Measurements from ENCODE around the gene MACROH2A1.

The MACROH2A1 gene

DNA sequence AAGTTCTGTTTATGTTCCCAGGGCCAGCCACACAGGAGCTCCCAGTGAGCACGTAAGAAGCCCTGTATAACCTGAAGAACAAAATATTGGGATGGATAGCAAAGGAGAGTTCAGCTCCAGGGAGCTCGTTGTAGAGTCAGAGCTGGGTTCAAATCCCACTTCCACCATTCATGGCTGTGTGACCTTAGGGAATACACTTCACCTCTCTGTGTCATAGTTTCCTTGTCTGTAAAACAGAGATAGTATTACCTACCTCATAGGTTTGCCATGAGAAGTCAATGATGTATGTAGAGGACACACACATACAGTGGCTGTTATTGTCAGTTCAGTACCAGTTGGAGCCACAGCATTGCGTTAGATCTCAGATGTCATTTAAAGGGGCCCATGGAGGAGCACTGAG, 67.4 kb downstream of the MACROH2A1 start:
- DNase-seq (ENCODE audit: low read depth in 2 of 2) = no peak

DNA sequence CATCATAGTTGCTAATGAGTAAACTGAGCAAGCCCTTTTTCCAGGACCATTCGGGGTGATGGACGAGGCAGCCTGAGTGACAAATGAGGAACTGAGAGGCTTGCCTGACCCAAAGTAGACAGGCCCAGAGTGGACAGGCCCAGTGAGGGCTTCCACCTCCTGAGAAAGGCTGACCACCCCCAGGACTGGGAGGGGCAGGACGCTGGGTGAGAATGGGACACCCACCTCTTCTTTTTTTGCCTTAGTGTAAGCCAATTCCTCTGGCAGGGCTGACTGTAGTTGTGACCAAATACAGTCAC, 68.3 kb downstream of the MACROH2A1 start:
- no peak for DNase-seq (ENCODE audit: low read depth in 2 of 2)

DNA sequence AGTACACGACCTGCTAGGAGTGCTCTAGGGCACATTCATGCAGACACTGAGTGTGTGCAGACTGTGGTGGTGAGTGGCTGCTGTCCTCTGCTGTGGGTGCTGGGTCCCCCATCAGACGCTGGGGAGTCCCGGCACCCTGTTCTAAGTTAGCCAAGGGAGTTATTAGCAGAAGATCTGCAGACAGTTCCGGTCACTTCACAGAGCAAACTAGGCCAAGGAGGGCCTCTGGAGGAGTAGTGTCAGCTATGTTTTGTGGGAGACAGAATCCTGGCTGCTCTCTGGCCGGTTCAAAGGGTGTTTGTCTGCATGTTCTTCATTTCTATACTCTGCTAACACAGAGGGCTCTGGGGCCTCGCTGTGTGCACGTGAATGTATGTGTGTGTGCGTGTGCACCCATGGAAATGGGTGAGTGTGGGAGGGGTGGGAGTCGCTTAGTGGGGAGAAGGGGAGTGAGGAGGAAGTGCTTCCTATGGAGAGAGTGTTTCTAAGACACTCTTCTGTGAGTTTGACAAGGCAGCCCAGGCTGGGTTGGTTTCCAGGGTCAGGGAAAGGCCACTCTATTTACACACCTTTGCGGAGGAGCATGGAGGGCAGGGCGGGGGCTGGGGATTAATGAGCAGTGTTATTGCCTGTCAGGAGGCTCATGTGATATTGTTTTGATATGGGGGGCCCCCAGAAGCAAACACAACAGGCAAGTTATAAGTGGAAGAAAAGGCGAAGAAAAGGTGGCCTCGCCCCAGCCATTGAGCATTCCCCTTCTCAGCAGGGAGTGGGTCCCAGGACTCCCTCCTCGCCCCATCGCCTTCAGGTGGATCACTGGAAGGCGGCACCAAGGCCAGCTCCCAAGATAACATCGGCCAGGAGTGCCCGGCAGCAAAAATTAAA, 68.9 kb downstream of the MACROH2A1 start:
- DNase-seq (ENCODE audit: low read depth in 2 of 2) = no peak

DNA sequence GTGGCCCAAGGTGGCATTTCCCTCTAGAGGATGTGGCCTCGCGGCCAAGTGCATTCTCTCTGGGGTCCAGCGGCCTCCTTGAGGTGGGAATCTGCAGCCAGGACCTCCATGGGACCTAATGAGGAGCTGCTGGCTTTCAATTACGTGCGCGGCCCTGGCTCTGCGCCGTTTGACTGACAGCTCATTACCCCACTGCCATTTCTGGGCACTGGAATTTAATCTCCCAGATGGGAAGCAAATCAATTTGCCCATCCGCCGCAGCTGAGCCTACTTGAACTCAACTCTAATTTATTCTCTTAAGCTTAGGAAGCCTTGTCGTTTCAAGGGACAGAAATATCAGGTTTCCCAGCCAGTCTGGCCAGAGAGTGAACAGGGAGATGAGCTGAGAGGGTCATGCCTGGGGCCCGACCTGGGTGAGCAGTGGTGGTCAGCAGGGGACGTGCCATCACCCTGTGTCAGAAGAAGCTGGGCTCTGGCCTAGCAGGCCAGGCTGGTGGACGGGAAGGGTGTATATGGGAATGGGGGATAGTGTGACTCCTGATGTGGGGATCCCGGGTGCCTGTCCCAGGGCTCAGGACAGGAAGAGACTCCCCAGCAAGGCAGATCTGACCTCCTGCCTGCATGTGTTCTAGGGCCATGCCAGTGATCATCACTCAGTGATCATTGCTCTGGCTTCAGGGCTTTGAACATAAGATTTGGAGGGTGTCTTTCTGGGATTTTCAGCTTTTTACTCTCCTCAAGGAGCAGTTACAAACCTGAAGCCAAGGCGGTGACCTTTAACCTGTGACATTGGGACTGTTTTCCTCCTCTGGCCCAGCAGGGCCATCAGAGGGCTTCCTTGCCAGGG, 69.7 kb downstream of the MACROH2A1 start:
- DNase-seq (ENCODE audit: low read depth in 2 of 2) = no peak

DNA sequence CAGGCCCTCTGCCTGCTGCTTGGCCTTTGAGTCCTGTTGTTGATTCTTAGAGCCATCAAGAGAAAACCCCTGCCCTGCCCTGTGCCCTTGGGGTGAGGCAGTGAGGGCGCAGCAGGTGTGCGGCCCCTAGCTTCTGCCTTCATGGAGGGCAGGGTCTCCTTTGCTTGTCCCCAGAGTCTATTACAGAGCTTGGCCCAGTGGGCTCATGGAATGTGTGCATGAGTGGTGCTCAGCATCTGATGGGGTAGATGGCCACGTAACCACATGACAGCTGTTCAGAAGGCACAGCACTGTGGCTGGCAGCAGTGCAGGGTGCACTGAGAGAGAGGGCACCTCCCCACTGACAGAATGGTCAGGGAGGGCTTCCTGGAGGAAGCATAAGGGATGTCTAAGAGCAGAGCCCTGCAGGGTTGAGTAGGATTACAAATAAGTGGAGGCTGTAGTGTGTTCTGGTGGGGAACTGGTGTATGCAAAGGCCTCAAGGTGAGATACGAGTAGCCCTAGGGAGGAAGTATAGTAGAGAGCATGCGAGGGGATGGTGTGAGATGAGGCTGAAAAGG, 70.8 kb downstream of the MACROH2A1 start:
- no peak for DNase-seq (ENCODE audit: low read depth in 2 of 2)

DNA sequence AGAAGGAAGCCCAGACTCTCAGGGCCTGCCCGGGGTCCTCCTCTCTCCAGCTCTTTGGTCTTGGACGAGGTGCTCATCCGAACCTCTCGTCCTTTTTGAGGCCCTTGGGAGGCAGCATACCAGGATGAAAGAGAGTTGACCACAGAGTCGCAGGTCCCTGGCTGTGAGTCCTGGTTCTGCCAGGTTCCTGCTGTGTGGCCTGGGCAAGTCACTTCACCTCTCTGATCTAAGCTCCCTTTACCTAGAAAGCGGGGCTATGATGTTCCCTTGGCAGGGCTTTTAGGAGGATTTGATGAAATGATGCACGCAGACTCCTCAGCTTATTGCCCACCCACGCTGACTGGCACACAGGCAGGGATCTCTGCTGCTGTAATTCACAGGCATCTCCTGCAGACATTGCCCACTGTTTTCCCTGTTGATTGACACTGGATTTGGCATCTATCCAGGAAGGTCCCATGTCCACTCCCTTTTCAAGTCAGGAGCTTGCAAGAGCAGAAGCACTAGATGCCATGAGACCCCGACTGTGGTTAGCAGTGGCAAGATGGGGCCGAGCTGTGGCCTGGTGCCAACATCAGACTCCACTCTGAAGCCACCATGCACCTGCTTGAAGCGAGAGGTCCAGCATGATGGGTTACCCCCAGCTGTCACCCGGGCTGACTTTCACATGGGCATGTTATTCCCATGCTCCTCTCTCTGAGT, 71.5 kb downstream of the MACROH2A1 start:
- no peak for DNase-seq (ENCODE audit: low read depth in 2 of 2)

DNA sequence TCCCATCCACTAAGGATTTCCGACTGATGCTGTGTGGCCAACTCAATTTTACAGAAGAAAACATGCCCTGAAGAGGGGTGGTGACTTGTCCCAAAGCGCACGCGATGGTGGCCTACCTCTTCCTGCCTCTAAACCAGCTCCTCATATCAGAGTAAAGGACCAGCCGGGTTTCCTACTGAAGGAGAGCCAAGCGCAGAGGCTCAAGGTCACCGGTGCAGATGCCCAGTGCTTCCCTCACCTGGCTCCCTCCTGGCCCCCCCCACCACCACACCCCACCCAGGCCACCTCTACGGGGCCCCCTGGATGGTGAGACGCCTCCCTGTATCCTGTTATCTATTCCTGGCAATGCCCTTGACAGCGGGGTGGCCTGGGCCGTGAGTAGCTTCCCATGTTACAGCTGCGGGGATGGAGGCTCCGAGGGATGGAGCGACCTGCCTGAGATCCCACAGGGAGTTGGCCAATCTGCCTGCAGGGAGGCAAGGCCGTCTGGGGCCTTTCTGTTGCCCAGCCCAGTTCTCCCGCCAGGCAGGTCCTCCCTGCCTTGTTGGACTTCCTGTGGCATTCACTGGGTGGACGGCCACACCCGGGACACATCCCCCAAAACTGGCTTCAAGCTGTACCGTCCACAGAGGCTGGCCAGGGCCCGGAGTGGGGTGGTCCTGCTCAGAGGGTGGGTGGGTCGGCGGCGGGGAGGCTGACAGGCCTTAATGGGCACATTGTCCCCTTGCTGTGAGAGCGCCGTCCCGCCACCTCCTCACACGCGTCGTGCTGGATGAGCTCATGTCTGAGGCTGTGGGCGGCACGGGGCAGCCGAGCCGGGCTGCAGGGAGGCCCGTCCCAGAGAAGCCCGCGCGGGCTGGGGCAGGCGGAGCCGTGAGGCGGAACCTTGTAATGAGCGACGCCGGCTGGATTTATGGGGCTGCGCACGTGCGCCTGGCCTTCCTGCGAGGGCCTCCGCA, 72.5 kb downstream of the MACROH2A1 start:
- no peak for DNase-seq (ENCODE audit: low read depth in 2 of 2)

DNA sequence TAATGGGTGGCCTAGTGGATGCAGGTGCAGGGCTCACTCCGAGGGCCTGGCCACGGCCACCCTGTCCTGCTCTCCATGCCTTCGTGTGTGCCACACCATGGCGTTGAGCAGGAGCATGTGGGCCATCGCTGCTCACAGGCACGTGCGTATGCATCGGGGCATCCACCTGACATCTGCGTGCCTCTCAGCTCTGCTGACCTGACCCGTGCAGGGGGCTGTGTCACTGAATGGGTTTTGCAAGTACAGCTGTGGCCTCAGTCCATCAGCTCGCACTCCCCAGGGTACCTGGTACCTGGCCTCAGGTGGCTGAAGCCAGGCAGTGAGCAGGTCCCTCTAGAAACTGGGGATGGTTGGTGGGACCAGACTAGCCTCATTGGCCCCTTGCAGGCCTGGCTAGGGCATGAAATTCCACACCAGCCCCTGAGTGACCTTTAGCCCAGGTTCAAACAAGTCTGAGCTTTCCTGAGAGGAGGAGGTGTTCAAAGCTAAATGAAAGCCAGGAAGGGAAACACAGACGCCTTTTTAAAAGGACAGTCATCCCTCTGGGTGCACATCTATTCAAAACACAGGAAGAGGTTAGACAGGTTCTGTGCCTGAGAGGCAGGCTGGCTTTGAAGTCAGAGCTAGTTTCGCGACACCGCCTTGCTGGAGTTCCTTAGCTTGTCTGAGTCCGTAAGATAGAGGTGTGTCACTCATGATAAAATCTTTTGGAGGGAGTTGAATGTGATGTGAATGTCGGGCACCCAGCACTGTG, 74.0 kb downstream of the MACROH2A1 start:
- DNase-seq (ENCODE audit: low read depth in 2 of 2) = peak in 1 of 2 donors; percentile 3

DNA sequence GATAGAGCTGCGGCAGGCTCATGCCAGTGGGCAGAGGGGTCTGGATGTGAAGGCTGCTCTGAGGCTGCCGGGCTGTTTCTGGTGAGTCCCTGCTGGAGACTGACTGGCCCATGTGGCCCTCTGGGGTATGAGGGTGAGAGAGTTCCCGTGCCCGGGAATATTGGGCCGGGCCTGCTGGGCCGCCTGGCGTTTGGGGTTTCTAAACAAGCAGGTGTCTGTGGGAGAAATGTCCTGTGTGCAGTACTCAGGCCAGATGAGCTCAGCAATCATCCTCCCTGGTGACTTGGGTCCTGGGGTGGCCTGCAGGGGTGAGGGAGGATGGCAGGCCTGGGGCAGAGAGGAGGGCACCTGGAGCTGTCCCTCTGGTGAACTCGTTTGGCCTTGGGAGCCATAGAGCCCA, 74.9 kb downstream of the MACROH2A1 start:
- no peak for DNase-seq (ENCODE audit: low read depth in 2 of 2)

DNA sequence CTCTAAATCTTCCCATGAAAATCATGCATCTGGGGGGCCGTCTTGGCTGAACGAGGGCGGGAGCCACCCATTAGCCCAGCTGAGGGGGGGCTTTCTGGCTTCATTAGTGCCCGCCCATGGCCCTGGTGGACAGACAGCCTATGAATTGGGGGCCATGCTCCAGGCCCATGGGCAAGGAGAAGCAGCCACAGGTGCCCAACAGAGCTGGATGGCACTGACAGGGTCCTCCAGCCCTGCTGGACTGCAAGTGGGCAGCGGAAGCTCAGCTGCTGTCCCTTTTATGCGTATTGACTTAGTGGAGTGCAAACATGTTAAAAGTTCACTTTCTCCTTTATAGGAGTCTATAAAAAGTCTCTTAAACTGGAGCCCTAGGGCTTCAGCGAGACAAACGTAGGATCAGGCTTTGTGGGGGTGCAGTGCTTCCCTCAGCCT, 75.3 kb downstream of the MACROH2A1 start:
- DNase-seq (ENCODE audit: low read depth in 2 of 2) = no peak

DNA sequence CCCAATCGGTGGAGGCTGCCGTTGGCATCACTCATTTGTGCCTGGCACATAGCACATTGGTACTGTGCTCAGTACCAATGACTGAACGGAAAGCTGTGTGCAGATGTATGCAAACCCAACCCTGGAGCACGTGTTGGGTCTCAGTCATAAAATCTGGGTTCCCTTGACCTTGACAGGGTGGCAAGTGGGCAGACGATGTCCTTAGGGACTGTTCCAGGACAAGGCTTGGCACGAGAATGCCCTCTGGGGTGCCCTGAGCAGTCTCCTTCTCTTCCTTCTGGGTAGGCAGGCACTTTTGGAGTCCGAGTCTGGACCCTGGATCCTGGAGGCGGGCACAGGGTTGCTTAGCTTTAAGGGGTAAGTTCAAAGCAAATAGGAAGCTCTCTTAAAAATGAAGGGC, 75.8 kb downstream of the MACROH2A1 start:
- DNase-seq (ENCODE audit: low read depth in 2 of 2) = no peak

DNA sequence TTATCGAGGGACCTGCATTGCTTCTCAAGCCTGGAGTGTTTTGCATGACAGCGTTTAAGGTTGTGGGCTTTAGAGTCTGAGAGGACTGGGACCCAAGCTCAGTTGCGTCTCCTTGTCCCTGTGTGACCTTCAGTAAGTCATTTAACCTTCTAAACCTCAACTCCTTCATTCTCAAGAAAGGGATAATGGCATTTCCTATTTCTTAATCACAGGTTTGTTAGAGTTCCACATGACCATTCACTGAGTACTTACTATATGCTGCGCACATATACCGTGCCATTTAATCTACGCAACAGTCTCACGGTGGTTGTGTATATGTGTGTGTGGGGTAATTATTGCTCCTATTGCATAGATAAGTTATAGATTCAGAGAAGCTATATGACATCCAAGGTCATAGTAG, 76.3 kb downstream of the MACROH2A1 start:
- DNase-seq (ENCODE audit: low read depth in 2 of 2) = no peak

DNA sequence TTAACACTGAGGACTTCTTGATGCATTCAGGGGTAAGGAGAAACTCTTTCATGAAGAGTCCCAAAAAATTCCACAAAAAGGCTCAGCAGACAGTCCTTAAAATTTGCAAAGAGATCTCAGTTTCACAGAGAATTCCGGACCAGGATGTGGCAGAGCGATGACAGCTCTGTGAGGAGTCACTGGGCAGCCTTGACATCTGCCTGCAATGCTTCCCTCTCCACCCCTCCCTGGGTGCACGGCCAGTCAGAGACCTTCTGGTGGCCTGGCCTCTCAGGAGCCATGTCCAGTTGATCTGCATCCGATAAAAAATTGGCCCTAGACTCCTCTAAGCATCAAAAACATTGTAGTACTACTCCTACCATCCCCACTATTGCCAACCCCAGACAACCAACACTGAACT, 76.8 kb downstream of the MACROH2A1 start:
- no peak for DNase-seq (ENCODE audit: low read depth in 2 of 2)

DNA sequence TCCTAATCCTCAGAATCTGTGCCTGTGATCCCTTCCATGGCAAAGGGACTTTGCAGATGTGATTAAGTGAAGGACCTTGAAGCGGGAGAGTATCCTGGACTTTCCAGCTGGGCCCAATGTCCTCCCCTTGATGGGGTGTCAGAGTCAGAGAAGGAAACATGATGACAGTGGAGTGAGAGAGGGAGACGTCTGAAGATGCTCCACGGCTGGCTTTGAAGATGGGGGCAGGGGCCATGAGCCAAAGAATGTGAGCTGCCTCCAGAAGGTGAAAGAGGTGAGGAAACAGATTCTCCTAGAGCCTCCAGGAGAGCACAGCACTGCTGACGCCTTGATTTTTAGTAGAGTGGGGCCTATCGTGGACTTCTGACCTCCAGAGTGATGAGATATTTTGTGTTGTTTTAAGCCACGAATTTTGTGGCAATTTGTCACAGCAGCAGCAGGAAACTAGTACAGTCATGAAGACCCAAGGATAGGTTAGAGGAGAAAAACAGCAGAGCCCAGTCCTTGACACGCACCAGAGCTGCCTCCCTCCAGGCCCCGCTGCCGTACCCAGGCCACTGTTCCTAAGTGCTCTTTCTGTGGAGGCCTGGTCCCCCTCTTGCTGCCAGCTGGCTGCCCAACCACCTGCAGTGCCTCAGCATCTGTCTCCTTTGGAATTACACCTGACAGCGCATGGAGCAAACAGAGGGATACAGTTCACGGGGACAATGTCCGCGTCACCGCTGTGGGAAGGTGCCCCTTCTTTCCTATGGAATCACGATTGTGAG, 78.1 kb downstream of the MACROH2A1 start:
- no peak for DNase-seq (ENCODE audit: low read depth in 2 of 2)

DNA sequence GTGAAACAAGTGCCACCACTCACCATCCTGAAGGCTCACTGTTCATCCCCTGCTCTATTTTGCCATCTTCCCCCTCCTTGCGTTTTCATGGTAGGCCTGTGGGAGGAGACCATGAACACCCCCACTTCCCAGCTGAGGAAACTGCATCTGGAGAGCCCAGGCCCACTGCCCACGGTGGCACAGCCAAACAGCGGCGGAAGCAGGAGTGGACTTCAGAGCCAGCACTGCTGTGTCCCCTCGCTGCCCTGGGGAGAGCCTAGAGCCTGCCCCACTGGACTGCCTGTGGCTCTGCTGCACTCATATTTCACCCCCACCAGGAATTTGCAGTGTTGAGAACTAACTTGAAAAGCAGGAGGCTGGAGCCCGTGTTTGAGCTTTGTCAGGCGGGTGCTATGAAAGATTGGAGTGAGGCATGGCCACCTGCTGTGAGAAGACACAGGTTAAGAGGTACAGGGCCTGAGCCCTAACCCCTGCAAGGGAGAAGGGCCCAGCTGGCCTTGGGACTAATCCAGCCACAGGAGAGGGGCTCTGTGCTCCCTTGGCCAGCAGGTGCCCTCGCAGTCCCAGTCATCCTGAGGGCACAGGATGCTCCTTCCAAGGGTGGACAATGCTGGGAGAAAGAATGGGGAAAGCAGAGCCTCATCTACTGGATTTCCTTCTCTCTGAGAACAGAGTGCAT, 79.0 kb downstream of the MACROH2A1 start:
- DNase-seq (ENCODE audit: low read depth in 2 of 2) = no peak

DNA sequence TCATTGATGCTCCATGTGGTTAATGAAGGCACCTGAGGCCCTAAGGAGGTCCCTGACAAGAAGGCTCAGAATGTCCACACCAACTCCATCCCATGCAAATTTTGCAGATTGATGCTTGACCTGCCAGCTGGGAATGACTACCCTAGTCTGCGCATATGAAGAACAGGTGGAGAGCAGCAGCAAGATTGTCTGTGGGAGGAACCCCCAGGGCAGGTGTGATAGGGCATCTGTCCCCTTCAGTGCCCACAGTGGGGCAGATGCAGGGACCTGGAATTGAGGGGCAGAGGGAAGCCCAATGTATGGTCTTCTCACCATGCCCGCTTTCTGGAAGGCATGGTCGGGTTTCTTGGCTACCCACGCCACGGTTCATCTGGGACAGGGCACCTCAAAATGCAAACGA, 79.6 kb downstream of the MACROH2A1 start:
- DNase-seq (ENCODE audit: low read depth in 2 of 2) = no peak

DNA sequence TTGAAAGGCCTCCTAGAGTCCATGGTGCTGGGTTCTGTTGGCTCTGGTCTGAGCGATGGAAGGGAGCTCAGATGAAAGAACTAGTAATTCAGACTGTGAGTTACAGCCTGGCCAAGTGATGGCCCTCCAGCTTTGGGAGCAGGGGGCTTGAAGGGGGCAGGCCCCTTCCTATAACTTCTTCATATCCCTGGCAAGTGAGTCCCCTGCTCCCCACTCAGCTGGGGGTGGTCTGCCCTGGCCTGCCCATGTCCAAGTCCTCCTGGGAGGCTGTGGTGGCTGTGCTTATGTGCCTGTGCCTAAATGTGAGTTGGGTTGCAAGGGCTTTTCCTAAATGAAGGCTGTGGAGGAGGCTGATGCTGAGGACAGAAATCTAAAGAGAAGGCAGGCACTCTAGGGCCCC, 80.1 kb downstream of the MACROH2A1 start:
- no peak for DNase-seq (ENCODE audit: low read depth in 2 of 2)

DNA sequence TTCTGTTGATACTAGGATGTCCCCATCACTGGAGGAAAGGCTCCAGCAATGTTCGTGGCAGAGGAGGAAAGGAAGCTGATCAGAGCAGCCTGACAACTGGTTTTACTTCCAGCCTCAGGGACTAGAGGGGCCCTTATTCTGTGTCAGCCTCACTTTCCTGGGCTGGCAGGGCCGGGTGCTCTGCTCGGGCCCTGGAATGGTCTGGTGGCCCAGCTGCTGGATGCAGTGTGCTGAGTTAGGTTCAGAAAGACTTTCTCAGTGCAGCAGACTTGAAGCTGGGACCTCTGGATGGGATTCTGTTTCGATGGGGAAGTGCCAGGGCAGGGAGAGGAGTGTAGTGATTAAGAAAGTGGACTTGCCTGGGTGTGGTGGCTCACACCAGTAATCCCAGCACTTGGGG, 81.0 kb downstream of the MACROH2A1 start:
- DNase-seq (ENCODE audit: low read depth in 2 of 2) = no peak

DNA sequence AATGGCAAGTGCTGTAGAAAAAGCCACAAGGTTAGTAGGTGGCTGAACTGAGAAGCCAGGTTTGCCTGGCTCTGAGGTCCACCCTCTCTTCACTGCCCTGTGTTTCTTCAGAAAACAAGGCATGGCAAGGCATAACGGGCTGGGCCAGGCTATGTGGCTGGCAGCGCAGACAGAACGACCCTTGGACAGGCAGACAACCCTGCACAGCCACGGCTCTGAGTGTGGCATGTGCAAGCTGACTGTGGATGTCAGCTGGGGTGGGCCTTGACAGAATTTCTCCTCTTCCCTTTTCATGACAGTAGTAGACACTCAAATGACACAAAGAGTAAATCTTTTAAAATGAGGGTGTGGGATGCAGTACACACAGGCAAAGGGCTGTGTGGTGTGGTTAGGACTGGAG, 81.7 kb downstream of the MACROH2A1 start:
- no peak for DNase-seq (ENCODE audit: low read depth in 2 of 2)
